Measurements from ENCODE around the gene PICK1. TPM values are rescaled to one million over a fixed set of nuclear protein-coding genes. Genes with fewer than 3 reads are reported as not detected.

Gene PICK1
- total RNA-seq, result 10 to 100 TPM; 13.9 to 14.9 TPM

DNA sequence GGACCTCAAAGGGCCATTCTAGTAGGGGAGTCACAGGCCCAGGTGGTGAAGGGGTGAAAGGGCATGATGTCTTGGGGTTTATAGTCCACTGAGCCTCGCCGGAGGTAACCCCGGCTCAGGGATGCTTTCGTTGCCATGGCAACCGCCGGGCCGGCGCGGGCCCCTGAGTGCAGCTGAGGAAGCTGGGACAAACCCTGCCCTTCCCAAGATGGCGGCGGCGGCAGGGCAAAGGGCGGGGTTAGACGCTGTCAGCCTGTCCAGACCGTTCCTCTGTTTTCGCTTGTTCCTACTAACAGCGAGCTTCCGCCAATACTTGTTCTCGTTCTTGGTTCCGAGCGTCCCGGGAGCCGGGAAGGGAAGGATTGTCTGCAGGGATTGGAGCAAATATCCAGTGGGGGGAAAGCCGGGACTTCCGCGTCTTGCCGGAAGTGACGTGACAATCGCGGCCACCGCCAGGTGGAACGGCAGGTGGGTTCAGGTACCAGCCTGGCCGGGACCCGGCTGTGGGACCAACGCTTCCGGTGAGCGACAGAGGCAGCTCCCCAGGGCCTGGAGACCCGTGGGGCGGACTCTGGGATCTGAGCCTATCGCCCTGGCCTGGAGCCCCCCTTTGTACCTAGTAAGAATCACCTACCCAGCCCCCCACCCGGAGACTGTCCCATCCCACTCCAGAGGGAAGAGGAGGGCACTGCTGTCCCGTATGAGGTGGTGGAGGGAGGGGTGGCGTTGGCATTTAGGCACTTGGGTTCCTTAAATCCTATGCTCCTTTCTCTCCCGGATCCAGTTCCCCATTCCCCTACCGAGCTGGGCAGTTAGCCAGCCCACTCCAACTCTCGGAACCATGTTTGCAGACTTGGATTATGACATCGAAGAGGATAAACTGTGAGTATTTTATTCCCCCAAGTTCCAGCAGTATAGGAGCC lies at the start of gene PICK1:
Gene PICK1 (plus strand): TSS at position 436 of the 923 bp plus-strand sequence. CDS start 406 bp downstream, at position 842.
- DNase-seq (peak; percentile 91), ATAC-seq (peak; percentile 92)
- peak within 1 kb of the TSS; percentile 96 for H3K4me3 Mint-ChIP-seq
- peaks cover 14% of the 10 kb centered on the region for H3K4me1 Mint-ChIP-seq (ENCODE audit: low read depth)
- ChIA-PET CTCF (interaction anchor here (0.6 to 2.2 kb wide), 3 partner anchors 58 to 231 kb away, joined by 3 to 5 read pairs (median 4); no protein-coding TSS in a partner anchor), POLR2A (interaction anchor here (0.8 to 1.5 kb wide), 5 partner anchors 9 to 210 kb away, joined by 3 to 4 read pairs (median 3); no protein-coding TSS in a partner anchor)
- TF ChIP-seq, protein P1, sequence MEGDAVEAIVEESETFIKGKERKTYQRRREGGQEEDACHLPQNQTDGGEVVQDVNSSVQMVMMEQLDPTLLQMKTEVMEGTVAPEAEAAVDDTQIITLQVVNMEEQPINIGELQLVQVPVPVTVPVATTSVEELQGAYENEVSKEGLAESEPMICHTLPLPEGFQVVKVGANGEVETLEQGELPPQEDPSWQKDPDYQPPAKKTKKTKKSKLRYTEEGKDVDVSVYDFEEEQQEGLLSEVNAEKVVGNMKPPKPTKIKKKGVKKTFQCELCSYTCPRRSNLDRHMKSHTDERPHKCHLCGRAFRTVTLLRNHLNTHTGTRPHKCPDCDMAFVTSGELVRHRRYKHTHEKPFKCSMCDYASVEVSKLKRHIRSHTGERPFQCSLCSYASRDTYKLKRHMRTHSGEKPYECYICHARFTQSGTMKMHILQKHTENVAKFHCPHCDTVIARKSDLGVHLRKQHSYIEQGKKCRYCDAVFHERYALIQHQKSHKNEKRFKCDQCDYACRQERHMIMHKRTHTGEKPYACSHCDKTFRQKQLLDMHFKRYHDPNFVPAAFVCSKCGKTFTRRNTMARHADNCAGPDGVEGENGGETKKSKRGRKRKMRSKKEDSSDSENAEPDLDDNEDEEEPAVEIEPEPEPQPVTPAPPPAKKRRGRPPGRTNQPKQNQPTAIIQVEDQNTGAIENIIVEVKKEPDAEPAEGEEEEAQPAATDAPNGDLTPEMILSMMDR (IDR thresholded peaks at IDR 0.05), result no peak
- H3K27ac Mint-ChIP-seq, result peak within 1 kb of the TSS; percentile 99
- no peaks in the 10 kb centered on the region for H3K27me3 Mint-ChIP-seq
- H3K36me3 Mint-ChIP-seq (ENCODE audit: low read depth), result peaks cover 5% of the 10 kb centered on the region
- H3K9me3 Mint-ChIP-seq, result no peaks in the 10 kb centered on the region
- intact Hi-C loops (cut with micrococcal nuclease), result loop anchor here (10.0 kb wide), 1 partner anchor 298 kb away; no protein-coding TSS in a partner anchor

DNA sequence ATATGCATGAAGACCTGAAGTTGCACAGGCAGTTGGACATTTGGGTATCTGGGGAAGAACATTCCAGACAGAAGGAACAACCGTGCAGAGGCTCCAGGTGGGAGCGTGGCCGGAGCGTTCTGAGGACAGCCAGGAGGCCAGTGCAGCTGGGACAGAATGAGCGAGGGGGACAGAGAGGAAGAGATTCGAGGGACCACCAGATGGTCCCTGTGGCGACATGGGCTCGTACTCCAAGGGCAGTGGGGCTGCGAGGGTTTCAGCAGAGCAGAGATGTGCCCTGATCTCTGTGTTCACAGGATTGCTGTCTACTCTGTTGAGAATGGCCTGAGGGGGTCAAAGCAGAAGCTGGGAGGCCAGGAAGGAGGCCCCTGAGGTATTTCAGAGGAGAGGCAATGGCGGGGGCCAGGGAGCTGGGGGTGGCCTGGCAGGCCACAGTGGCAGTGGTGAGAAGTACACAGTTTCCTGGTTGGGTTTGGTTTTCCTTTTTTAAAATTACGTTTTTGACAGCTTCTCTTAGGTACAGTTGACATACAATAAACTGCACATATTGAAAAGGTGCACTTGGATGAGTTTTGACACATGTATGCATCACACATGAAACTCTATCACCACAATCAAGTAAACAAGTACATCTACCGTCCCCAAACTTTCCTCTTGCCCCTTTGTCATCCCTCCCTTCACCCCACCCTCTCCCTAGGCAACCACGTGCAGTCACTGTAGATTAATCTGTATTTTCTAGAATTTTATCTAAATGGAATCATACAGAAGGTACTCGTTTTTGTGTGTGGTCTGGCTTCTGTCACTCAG lies 48.0 kb upstream of the PICK1 start:
- DNase-seq, result no peak
- Mint-ChIP-seq H3K9me3 (no peaks in the 10 kb centered on the region), H3K4me1 (ENCODE audit: low read depth) (peaks cover 8% of the 10 kb centered on the region), H3K4me3 (no peak overlapping the region), H3K27me3 (no peaks in the 10 kb centered on the region), H3K36me3 (ENCODE audit: low read depth) (no peaks in the 10 kb centered on the region), H3K27ac (no peak overlapping the region)
- intact Hi-C loops (cut with micrococcal nuclease), result no loop called here
- ATAC-seq, result peak; percentile 34
- ChIA-PET POLR2A (no interaction called here), CTCF (interaction anchor here (1.1 kb wide), 1 partner anchor 191 kb away, joined by 3 read pairs; no protein-coding TSS in a partner anchor)
- TF ChIP-seq, protein P1 (IDR thresholded peaks at IDR 0.05), result no peak

DNA sequence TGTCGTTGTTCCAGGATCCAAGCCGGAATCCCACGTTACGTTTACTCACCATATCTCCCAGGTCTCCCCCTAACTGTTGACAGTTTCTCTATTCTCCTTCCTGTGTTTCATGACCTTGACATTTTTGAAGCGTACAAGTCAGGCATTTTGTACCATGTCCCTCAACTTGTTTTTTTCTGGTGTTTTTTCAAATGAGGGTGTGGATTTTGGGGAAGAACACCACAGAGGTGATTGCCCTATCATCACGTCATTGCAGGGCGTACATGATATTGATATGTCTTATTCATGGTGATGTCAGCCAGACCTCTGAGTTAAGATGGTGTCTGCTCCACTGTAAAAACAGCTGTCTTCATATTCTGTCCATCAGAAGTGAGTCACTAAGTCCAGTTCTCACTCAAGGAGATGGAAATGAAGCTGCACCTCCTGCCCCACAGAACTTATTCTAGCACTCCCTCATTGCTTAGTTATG lies 44.6 kb upstream of the PICK1 start:
- POLR2A ChIA-PET, result no interaction called here

DNA sequence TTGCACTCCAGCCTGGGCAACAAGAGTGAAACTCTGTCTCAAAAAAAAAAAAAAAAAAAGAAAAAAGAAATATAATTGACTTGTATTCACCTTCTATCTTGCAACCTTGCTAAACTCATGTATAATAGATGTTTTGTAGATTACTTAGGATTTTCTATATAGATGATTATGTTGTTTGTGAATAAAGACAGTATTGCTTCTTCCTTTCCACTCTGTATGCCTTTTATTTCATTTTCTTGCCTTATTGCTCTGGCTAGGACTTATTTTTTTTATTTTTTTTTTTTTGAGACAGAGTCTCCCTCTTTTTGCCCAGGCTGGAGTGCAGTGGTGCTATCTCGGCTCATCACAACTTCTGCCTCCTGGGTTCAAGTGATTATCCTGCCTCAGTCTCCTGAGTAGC lies 43.1 kb upstream of the PICK1 start:
- TF ChIP-seq, protein P1 (IDR thresholded peaks at IDR 0.05), result no peak
- Mint-ChIP-seq H3K4me3 (no peak overlapping the region), H3K36me3 (ENCODE audit: low read depth) (no peaks in the 10 kb centered on the region), H3K27me3 (no peaks in the 10 kb centered on the region), H3K27ac (no peak overlapping the region), H3K4me1 (ENCODE audit: low read depth) (peaks cover 6% of the 10 kb centered on the region), H3K9me3 (no peaks in the 10 kb centered on the region)
- intact Hi-C loops (cut with micrococcal nuclease), result no loop called here
- CTCF ChIA-PET, result interaction anchor here (1.2 kb wide), 1 partner anchor 7 kb away, joined by 3 read pairs; no protein-coding TSS in a partner anchor
- POLR2A ChIA-PET, result interaction anchor here (0.6 kb wide), 1 partner anchor 250 kb away, joined by 3 read pairs; no protein-coding TSS in a partner anchor
- ATAC-seq (no peak), DNase-seq (no peak)

More for the DNA sequence above, 44.6 kb upstream of the PICK1 start:
- H3K27me3 Mint-ChIP-seq, result no peaks in the 10 kb centered on the region
- H3K4me1 Mint-ChIP-seq (ENCODE audit: low read depth), result peaks cover 10% of the 10 kb centered on the region
- no peak overlapping the region for H3K4me3 Mint-ChIP-seq
- DNase-seq (no peak), ATAC-seq (no peak)
- intact Hi-C loops (cut with micrococcal nuclease), result no loop called here
- TF ChIP-seq, protein P1 (IDR thresholded peaks at IDR 0.05), result no peak
- H3K9me3 Mint-ChIP-seq, result no peaks in the 10 kb centered on the region
- H3K36me3 Mint-ChIP-seq (ENCODE audit: low read depth), result no peaks in the 10 kb centered on the region
- H3K27ac Mint-ChIP-seq, result no peak overlapping the region
- CTCF ChIA-PET, result interaction anchor here (1.0 kb wide), 1 partner anchor 40 kb away, joined by 3 read pairs; no protein-coding TSS in a partner anchor
